Brain microvascular endothelial cell (primary cell): Measurements from ENCODE around the gene E2F8.

ENCODE experiments used
- DNase-seq: peaks from one replicate; pipeline ENCODE4 v3.0.0-alpha.2; 2020
- H3K27ac ChIP-seq: fragments of 250-450 bp; sonication (Bioruptor Pico); 2 replicates; pipeline ENCODE4 v1.5.1; 2020; ENCODE audit warnings: mild to moderate bottlenecking, moderate library complexity
- H3K27me3 ChIP-seq: fragments of 250-450 bp; sonication (Bioruptor Pico); replicated peaks from 2 replicates; pipeline ENCODE4 v1.5.1; 2020; ENCODE audit warnings: mild to moderate bottlenecking
- H3K36me3 ChIP-seq: fragments of 250-450 bp; sonication (Bioruptor Pico); replicated peaks from 2 replicates; pipeline ENCODE4 v1.5.1; 2020; ENCODE audit warnings: mild to moderate bottlenecking
- H3K4me3 ChIP-seq: 2 replicates; pipeline ENCODE4 v1.5.1; 2011; ENCODE audit warnings: low read depth, mild to moderate bottlenecking, control low read depth, low read length, moderate library complexity
- in situ Hi-C: cut with HindIII; loops from 2 replicates; pipeline ENCODE4 v1.10.0; 2017; ENCODE audit warnings: low sequenced_read_pairs, low pct_ligation_motif_present
- TF ChIP-seq, protein P1 (sequence below): IDR thresholded peaks from 2 replicates; pipeline ENCODE4 v1.5.1; 2011; ENCODE audit warnings: low read depth, mild to moderate bottlenecking, moderate library complexity, low read length, control low read depth, inconsistent platforms; ENCODE audit errors: missing control alignments

E2F8 gene

DNA sequence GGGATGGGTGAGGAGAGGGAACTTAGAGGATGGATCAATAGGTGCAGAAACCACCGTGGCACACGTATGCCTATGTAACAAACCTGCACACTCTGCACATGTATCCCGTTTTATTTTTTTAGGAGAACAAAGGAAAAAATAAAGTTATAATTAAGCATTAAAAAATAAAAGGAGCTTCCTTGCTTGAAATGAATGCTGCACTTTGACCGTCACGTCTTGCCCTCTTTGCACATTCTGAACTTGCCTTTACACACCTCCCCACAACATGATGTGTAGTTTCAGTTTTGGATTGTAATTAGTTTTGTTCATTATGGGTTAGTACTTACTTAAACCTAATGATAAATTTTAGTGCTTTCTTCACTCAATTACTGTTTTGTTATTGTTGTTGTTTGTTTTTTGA, 35.9 kb downstream of the E2F8 start:
- in situ Hi-C loops: no loop called here
- TF ChIP-seq, protein P1, sequence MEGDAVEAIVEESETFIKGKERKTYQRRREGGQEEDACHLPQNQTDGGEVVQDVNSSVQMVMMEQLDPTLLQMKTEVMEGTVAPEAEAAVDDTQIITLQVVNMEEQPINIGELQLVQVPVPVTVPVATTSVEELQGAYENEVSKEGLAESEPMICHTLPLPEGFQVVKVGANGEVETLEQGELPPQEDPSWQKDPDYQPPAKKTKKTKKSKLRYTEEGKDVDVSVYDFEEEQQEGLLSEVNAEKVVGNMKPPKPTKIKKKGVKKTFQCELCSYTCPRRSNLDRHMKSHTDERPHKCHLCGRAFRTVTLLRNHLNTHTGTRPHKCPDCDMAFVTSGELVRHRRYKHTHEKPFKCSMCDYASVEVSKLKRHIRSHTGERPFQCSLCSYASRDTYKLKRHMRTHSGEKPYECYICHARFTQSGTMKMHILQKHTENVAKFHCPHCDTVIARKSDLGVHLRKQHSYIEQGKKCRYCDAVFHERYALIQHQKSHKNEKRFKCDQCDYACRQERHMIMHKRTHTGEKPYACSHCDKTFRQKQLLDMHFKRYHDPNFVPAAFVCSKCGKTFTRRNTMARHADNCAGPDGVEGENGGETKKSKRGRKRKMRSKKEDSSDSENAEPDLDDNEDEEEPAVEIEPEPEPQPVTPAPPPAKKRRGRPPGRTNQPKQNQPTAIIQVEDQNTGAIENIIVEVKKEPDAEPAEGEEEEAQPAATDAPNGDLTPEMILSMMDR: no peak

DNA sequence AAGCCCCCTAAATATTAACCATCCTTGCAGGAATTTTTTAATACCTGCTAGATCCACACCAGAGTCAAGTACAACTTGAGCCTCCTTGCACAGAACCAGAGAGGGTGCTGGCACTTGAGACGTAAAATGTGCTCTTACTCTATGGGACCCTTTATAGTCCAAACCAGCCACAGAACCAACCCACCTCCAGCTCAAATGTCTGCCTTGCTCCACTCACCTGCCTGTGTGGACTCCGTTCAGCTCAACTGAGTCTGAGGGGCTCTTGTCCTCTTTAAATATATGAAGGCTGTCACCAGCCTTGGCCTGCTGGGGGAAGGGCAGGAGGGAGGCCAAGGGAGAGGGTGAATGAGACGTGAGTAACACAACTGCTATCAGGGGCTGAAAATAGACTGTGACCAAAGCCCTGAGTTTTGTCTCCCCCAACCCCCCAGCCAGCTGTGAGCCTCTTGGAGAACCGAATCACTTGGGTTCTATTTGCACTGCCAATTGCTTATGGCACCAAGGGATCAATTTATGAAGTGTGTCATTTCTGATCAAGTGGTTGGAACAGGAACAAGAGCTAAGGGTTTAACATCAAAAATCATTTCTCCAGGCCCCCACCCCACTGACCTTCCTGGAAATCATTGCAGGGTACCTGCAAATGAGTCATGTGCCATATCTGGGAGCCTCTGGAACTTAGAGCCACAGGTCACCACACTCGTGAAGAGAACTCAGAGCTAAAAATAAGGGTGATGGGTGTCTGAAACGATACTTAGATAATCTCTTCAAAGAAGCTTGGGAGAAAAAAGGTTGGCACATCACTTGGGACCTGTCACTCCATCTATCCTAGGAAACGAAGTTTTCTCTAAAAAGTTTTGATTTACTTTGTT, 38.8 kb downstream of the E2F8 start, which contains the start of gene CSRP3:
Gene CSRP3, minus strand, starts transcription at position 247 of the 869 bp plus-strand sequence. CDS start 9,535 bp downstream, outside the sequence.
- H3K36me3 ChIP-seq: no peaks in the 10 kb centered on the region
- no peaks in the 10 kb centered on the region for H3K27me3 ChIP-seq
- no peak for DNase-seq
- no peak within 1 kb of the TSS for H3K27ac ChIP-seq
- in situ Hi-C loops: no loop called here
- H3K4me3 ChIP-seq: no peak within 1 kb of the TSS
- TF ChIP-seq, protein P1: no peak

More for the DNA sequence above, 35.9 kb downstream of the E2F8 start:
- no peak for DNase-seq
- H3K4me3 ChIP-seq: no peak overlapping the region
- no peaks in the 10 kb centered on the region for H3K27me3 ChIP-seq
- no peaks in the 10 kb centered on the region for H3K36me3 ChIP-seq
- no peak overlapping the region for H3K27ac ChIP-seq

DNA sequence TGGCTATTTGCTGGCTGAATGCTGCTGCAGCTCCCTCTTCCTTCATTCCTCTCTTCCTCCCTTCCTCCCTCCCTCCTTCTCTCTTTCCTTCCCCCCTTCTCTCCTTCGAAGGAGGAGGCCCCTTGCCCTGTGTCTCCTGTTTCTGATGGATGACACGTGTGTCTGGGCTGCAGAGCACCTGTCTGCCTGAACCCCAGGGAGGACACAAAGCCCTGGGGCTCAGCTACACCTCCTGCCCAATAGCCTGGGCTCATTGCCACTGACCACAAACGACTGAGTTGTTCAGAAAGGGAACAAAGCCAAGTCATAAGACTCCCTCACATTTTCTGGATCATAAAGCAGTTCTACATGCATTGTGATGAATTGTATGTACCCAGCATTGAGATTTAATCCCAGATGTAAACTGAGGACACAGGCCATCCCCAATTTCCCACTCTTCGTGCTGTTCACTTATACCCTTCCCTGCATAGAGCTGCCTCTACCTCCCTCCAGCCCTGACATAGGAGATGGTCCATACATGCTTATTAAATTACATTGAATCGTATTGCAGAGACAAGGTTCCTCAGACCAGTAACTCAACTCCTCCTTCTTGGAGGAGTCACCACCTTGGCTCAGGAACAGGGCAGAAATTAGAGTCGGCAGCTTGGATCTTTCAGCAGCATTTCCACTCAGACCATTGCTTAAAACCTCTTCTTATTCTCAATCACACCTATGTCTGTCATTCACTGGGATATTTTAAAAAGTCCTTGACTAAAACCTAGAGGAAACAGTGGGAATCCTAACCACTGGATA, 40.1 kb downstream of the E2F8 start:
- Histone ChIP-seq H3K4me3 (no peak overlapping the region), H3K27ac (no peak overlapping the region), H3K36me3 (no peaks in the 10 kb centered on the region), H3K27me3 (no peaks in the 10 kb centered on the region)
- TF ChIP-seq, protein P1: no peak
- no peak for DNase-seq
- in situ Hi-C loops: no loop called here

DNA sequence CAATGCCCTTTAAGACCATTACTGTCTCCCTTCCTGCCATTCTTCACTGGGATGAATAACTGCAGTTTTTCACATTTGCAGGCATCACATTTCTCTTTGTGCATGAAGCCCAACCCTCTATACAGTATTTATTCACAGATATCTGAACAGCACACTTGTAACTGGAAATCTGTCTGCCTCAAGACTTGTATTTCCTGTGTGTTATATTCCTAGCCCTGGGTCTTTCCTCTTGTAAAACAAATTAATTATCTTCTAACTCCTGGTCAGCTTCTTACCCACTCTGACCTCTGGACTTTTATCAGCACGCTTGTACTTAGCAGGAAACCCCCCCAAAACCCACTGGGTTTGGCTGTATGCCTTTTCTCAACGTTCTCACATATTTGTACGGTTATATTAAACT, 41.0 kb downstream of the E2F8 start:
- TF ChIP-seq, protein P1: no peak
- no peak overlapping the region for H3K4me3 ChIP-seq
- no peaks in the 10 kb centered on the region for H3K27me3 ChIP-seq
- H3K27ac ChIP-seq: no peak overlapping the region
- H3K36me3 ChIP-seq: no peaks in the 10 kb centered on the region
- in situ Hi-C loops: no loop called here
- no peak for DNase-seq

DNA sequence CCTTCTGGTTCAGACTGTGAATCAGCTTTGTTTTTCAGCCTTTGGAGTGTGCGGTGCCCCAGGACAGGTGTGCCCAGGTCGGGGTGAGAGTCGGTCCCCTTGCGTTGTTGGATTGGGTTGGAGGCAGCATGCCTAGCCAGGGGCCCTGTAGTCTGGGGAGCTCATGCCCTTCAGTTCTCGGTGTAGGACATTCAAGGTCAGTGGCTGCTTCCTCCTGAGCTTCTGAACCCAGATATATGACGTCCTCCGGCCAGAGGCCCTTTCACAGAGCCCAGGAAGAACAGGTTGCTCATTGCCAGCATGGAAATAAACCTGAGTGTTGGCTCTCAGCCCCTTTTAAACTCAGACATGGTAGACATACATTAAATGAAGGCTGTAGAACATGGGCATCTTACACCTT, 41.7 kb downstream of the E2F8 start:
- Histone ChIP-seq H3K36me3 (no peaks in the 10 kb centered on the region), H3K27ac (no peak overlapping the region), H3K4me3 (no peak overlapping the region), H3K27me3 (no peaks in the 10 kb centered on the region)
- TF ChIP-seq, protein P1: no peak
- in situ Hi-C loops: no loop called here
- DNase-seq: no peak
